Upper lobe of right lung (tissue), 1 donor: ENCODE measurements around the gene RHOC. TPM values are rescaled to one million over a fixed set of nuclear protein-coding genes. Genes with fewer than 3 reads are reported as not detected.

Experiments
- ATAC-seq: fragments of 200-7000 bp; cut with Tn5 transposase; one replicate; pipeline ENCODE4 v1.9.1; 2020; ENCODE audit warnings: mild to moderate bottlenecking, moderate library complexity
- DNase-seq: peaks from one replicate; pipeline ENCODE4 v3.0.0-alpha.2; 2020
- H3K27ac ChIP-seq: fragments of 200-600 bp; one replicate; pipeline ENCODE4 v1.8.0; 2022
- H3K27me3 ChIP-seq: fragments of 200-600 bp; one replicate; pipeline ENCODE4 v1.8.0; 2022; ENCODE audit warnings: mild to moderate bottlenecking
- H3K36me3 ChIP-seq: fragments of 200-600 bp; one replicate; pipeline ENCODE4 v1.8.0; 2022
- H3K4me1 ChIP-seq: fragments of 200-600 bp; one replicate; pipeline ENCODE4 v1.8.0; 2022
- H3K4me3 ChIP-seq: fragments of 200-600 bp; one replicate; pipeline ENCODE4 v1.8.0; 2022; ENCODE audit warnings: mild to moderate bottlenecking
- H3K9me3 ChIP-seq: fragments of 200-600 bp; one replicate; pipeline ENCODE4 v1.8.0; 2022
- CTCF ChIP-seq: fragments of 200-600 bp; IDR thresholded peaks from one replicate; pipeline ENCODE4 v1.8.0; 2022; ENCODE audit warnings: antibody characterized with exemption
- intact Hi-C: fragments of 100-400 bp; cut with DNase I; formaldehyde crosslinking; loops from one replicate; pipeline ENCODE4 v1.11.0; 2022
- total RNA-seq: library from RNA; stranded (reverse); fragmentation: NEBNext Ultra II Directional; extraction: Animal tissue kit (Norgen Biotek cat#: 25700); gene quantifications from one replicate; pipeline ENCODE4 v1.2.1, GENCODE V29; 2021
- donor health status: DM: no; HTN: yes; CAD: no; lungs with severe emphysema.

Gene RHOC
- total RNA-seq, 1 donor from 2014 or later, result 150 TPM

- H3K36me3 ChIP-seq, result peaks cover 31% of the 10 kb centered on the region
- peak overlapping the region; percentile 92 for H3K27ac ChIP-seq
- H3K9me3 ChIP-seq, result no peaks in the 10 kb centered on the region
- ATAC-seq, result peak; percentile 28
- H3K4me3 ChIP-seq, result peak overlapping the region; percentile 94
- H3K4me1 ChIP-seq, result peaks cover 19% of the 10 kb centered on the region
- TF ChIP-seq CTCF, result peak; percentile 47
- intact Hi-C loops, result no loop called here
- DNase-seq, result no peak
- H3K27me3 ChIP-seq, result no peaks in the 10 kb centered on the region
Observed at GRCh38 chr1:112673592-112674439, 33.1 kb downstream of the RHOC start.

- H3K4me1 ChIP-seq, result peaks cover 19% of the 10 kb centered on the region
- DNase-seq (no peak), ATAC-seq (no peak)
- no peaks in the 10 kb centered on the region for H3K27me3 ChIP-seq
- intact Hi-C loops, result no loop called here
- H3K36me3 ChIP-seq, result peaks cover 41% of the 10 kb centered on the region
- H3K4me3 ChIP-seq, result no peak overlapping the region
- no peaks in the 10 kb centered on the region for H3K9me3 ChIP-seq
- TF ChIP-seq CTCF, result no peak
- H3K27ac ChIP-seq, result no peak overlapping the region
Observed at GRCh38 chr1:112672842-112673241, 34.1 kb downstream of the RHOC start.

GRCh38 chr1:112672009-112672408, 34.9 kb downstream of the RHOC start:
- no peak for DNase-seq
- Histone ChIP-seq H3K4me1 (peaks cover 19% of the 10 kb centered on the region), H3K4me3 (no peak overlapping the region), H3K36me3 (peaks cover 49% of the 10 kb centered on the region), H3K27ac (no peak overlapping the region), H3K27me3 (no peaks in the 10 kb centered on the region), H3K9me3 (no peaks in the 10 kb centered on the region)
- ATAC-seq, result no peak
- no peak for TF ChIP-seq CTCF
- intact Hi-C loops, result no loop called here

GRCh38 chr1:112666946-112667345, 40.0 kb downstream of the RHOC start:
- TF ChIP-seq CTCF, result no peak
- no peak for ATAC-seq
- H3K27ac ChIP-seq, result no peak overlapping the region
- DNase-seq, result no peak
- no peak overlapping the region for H3K4me3 ChIP-seq
- H3K36me3 ChIP-seq, result peaks cover 100% of the 10 kb centered on the region
- no peaks in the 10 kb centered on the region for H3K27me3 ChIP-seq
- H3K9me3 ChIP-seq, result no peaks in the 10 kb centered on the region
- no peaks in the 10 kb centered on the region for H3K4me1 ChIP-seq
- intact Hi-C loops, result no loop called here

- intact Hi-C loops, result no loop called here
- DNase-seq (no peak), ATAC-seq (no peak)
- no peaks in the 10 kb centered on the region for H3K27me3 ChIP-seq
- no peak overlapping the region for H3K4me3 ChIP-seq
- no peaks in the 10 kb centered on the region for H3K9me3 ChIP-seq
- TF ChIP-seq CTCF, result no peak
- H3K36me3 ChIP-seq, result peaks cover 100% of the 10 kb centered on the region
- H3K27ac ChIP-seq, result no peak overlapping the region
- H3K4me1 ChIP-seq, result no peaks in the 10 kb centered on the region
Observed at GRCh38 chr1:112665857-112666256, 41.1 kb downstream of the RHOC start.
